Muscle layer of colon (tissue), 2 donors: ENCODE data around the gene TOR1AIP1.

Experiments used
- H3K27ac ChIP-seq: one replicate; pipeline ENCODE4 v1.7.0; 2013; ENCODE audit warnings: low read depth, mild to moderate bottlenecking, low read length, moderate library complexity
- H3K27me3 ChIP-seq, 2 donors: one replicate each; pipeline ENCODE4 v1.7.0; 2013; ENCODE audit warnings: low read length in 2 of 2, mild to moderate bottlenecking in 2 of 2; ENCODE audit not compliant: insufficient read depth in 2 of 2, control insufficient read depth in 1 of 2
- H3K36me3 ChIP-seq: one replicate; pipeline ENCODE4 v1.7.0; 2013; ENCODE audit warnings: mild to moderate bottlenecking, low read length; ENCODE audit not compliant: insufficient read depth
- H3K4me1 ChIP-seq: one replicate; pipeline ENCODE4 v1.7.0; 2013; ENCODE audit warnings: mild to moderate bottlenecking, low read length; ENCODE audit not compliant: insufficient read depth
- H3K4me3 ChIP-seq, 2 donors: one replicate each; pipeline ENCODE4 v1.7.0; 2013; ENCODE audit warnings: low read length in 2 of 2, low read depth in 1 of 2, mild to moderate bottlenecking in 1 of 2, moderate library complexity in 1 of 2
- H3K9ac ChIP-seq: one replicate; pipeline ENCODE4 v1.7.0; 2013; ENCODE audit warnings: low read length
- H3K9me3 ChIP-seq: one replicate; pipeline ENCODE4 v1.7.0; 2013; ENCODE audit warnings: mild to moderate bottlenecking, low read length
- donor health status: abdominal sarcoma.
- donor health status: Adenocarcinoma of cecum.

Gene TOR1AIP1

GRCh38 chr1:179883040-179883744 is 1.1 kb downstream of the TOR1AIP1 start:
- Histone ChIP-seq H3K27me3 (no peaks in the 10 kb centered on the region), H3K4me3 (peak overlapping the region; percentile 66 to 92), H3K4me1 (peaks cover 39% of the 10 kb centered on the region), H3K9ac (peak overlapping the region; percentile 64), H3K27ac (peak overlapping the region; percentile 77), H3K9me3 (no peaks in the 10 kb centered on the region), H3K36me3 (peaks cover 25% of the 10 kb centered on the region)

DNA sequence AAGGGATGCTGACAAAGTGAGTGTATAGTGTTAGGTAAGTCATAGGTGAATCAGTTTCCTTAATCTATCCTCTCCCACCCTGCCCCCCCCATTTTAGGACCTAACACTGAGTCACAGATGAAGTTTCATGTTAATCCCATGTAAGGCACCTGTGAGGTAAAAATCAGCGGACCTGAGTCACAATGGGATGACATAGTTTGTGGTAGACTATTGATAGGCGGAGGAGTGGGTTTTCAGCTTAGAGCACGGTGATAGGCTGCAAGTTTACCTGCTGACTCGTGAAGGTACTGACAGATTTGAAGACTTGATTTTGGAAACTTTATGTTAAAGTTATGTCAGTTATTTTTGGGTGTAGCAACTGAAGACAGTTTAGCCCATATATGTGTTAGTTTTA is 1.7 kb downstream of the TOR1AIP1 start:
- Histone ChIP-seq H3K4me1 (peaks cover 43% of the 10 kb centered on the region), H3K27ac (no peak overlapping the region)

GRCh38 chr1:179888071-179888470 is 6.0 kb downstream of the TOR1AIP1 start:
- H3K36me3 ChIP-seq, result peaks cover 46% of the 10 kb centered on the region
- H3K9ac ChIP-seq, result no peak overlapping the region

More for the DNA sequence above, 1.7 kb downstream of the TOR1AIP1 start:
- Histone ChIP-seq H3K36me3 (peaks cover 25% of the 10 kb centered on the region), H3K27me3 (no peaks in the 10 kb centered on the region), H3K9ac (peak overlapping the region; percentile 64), H3K9me3 (no peaks in the 10 kb centered on the region), H3K4me3 (peak overlapping the region; percentile 66 to 92)

GRCh38 chr1:179889589-179889988 is 7.5 kb downstream of the TOR1AIP1 start:
- no peaks in the 10 kb centered on the region for H3K9me3 ChIP-seq
- H3K27ac ChIP-seq, result no peak overlapping the region
- H3K4me1 ChIP-seq, result peaks cover 37% of the 10 kb centered on the region
- H3K27me3 ChIP-seq, result no peaks in the 10 kb centered on the region
- H3K4me3 ChIP-seq, result no peak overlapping the region
- peaks cover 52% of the 10 kb centered on the region for H3K36me3 ChIP-seq
- no peak overlapping the region for H3K9ac ChIP-seq

More at GRCh38 chr1:179888071-179888470, 6.0 kb downstream of the TOR1AIP1 start:
- peak overlapping the region in 1 of 2 donors; percentile 14 for H3K4me3 ChIP-seq
- no peak overlapping the region for H3K27ac ChIP-seq
- H3K9me3 ChIP-seq, result no peaks in the 10 kb centered on the region
- no peaks in the 10 kb centered on the region for H3K27me3 ChIP-seq
- peaks cover 42% of the 10 kb centered on the region for H3K4me1 ChIP-seq

DNA sequence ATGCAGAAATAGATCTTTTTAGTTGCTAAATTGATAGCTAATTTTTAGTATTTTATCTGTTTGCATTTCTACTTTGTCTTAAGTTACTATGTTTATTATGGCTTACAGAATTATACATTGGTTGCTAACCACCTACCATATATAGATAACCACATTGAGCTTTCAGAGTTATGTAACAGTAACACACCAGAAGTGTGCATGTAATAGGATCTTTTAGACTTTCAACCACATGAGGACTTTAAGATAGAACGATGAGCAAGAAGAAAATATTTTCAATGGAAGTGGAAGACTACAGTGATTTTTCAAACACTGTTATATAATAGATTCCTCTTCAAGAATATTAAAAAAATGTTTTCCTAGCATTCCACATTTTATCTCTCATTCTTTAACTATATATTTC is 28.8 kb downstream of the TOR1AIP1 start:
- H3K36me3 ChIP-seq, result peaks cover 51% of the 10 kb centered on the region
- H3K4me1 ChIP-seq, result no peaks in the 10 kb centered on the region
- H3K27ac ChIP-seq, result no peak overlapping the region
- H3K27me3 ChIP-seq, result no peaks in the 10 kb centered on the region
- no peak overlapping the region for H3K4me3 ChIP-seq
- no peaks in the 10 kb centered on the region for H3K9me3 ChIP-seq
- no peak overlapping the region for H3K9ac ChIP-seq

GRCh38 chr1:179911812-179912211 is 29.7 kb downstream of the TOR1AIP1 start:
- no peak overlapping the region for H3K9ac ChIP-seq
- H3K36me3 ChIP-seq, result peaks cover 52% of the 10 kb centered on the region
- no peak overlapping the region for H3K4me3 ChIP-seq
- H3K4me1 ChIP-seq, result no peaks in the 10 kb centered on the region
- no peaks in the 10 kb centered on the region for H3K27me3 ChIP-seq
- no peaks in the 10 kb centered on the region for H3K9me3 ChIP-seq
- H3K27ac ChIP-seq, result no peak overlapping the region

DNA sequence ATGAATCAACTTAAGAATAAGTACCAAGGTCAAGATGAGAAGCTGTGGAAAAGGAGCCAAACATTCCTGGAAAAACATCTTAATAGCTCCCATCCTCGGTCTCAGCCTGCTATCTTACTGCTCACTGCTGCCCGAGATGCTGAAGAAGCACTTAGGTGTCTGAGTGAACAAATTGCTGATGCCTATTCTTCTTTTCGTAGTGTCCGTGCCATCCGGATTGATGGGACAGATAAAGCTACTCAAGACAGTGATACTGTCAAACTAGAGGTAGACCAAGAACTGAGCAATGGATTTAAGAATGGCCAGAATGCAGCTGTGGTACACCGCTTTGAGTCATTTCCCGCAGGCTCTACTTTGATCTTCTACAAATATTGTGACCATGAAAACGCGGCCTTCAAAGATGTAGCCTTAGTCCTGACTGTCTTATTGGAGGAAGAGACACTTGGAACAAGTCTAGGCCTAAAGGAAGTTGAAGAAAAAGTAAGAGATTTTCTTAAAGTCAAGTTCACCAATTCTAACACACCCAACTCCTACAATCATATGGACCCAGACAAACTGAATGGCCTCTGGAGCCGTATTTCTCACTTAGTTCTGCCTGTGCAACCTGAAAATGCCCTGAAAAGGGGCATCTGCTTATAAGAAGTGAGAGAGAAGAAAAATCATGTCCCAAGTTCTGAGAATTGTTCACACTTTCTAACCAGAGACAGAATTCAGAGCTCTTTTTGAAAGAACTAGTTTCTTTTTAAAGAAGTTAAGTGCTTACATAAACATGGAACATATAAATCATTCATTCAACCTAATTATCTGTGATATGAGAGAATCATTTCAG is 35.7 kb downstream of the TOR1AIP1 start:
- no peak overlapping the region for H3K27ac ChIP-seq
- peaks cover 59% of the 10 kb centered on the region for H3K36me3 ChIP-seq
- no peaks in the 10 kb centered on the region for H3K9me3 ChIP-seq
- H3K9ac ChIP-seq, result no peak overlapping the region
- H3K4me3 ChIP-seq, result no peak overlapping the region
- no peaks in the 10 kb centered on the region for H3K4me1 ChIP-seq
- H3K27me3 ChIP-seq, result no peaks in the 10 kb centered on the region

DNA sequence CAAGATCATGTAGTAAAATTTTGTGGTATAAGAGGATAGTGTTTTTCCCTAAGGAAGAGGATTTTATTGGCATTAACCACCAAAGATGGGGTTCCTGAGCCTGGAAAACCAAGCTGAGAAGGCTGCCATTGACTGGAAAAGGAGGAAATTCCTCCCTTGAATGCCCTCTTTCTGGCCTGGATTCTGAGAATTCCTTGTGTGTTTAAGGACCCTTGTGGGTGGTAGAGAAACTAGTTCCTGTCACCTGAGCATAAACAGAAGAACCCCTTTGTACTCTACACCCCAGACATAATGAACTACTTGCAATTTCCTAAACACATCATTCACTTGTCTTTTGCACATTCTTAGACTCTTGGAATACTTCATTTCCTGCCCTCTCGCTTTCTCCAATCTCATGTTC is 39.4 kb downstream of the TOR1AIP1 start:
- Histone ChIP-seq H3K9ac (no peak overlapping the region), H3K4me1 (no peaks in the 10 kb centered on the region), H3K36me3 (peaks cover 35% of the 10 kb centered on the region), H3K27me3 (no peaks in the 10 kb centered on the region), H3K9me3 (no peaks in the 10 kb centered on the region), H3K27ac (no peak overlapping the region), H3K4me3 (no peak overlapping the region)

- no peak overlapping the region for H3K27ac ChIP-seq
- H3K4me1 ChIP-seq, result no peaks in the 10 kb centered on the region
- no peak overlapping the region for H3K9ac ChIP-seq
- H3K9me3 ChIP-seq, result no peaks in the 10 kb centered on the region
- H3K36me3 ChIP-seq, result peaks cover 34% of the 10 kb centered on the region
- no peak overlapping the region for H3K4me3 ChIP-seq
- H3K27me3 ChIP-seq, result no peaks in the 10 kb centered on the region
Observed at GRCh38 chr1:179921981-179922872, 40.1 kb downstream of the TOR1AIP1 start.

DNA sequence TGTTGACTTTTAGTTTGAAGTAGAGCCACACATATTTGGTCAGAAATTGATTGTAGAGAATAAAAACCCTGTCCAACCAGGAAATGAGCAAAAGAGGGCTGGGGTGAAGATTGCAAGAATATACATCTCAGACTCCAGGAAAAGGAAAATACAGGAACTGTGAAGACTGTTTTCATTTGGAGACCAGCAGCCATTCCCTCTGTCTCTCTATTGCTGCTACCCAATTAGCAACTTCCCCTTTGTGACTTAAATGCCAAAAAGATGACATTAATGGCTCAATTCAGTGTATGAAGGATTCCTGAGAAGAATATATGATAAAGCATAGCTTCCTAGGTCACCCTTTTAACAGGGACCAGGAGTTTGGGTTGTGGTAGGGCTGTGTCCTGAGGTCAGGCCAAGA is 40.9 kb downstream of the TOR1AIP1 start:
- no peaks in the 10 kb centered on the region for H3K9me3 ChIP-seq
- H3K27me3 ChIP-seq, result no peaks in the 10 kb centered on the region
- no peak overlapping the region for H3K27ac ChIP-seq
- H3K4me3 ChIP-seq, result no peak overlapping the region
- no peaks in the 10 kb centered on the region for H3K4me1 ChIP-seq
- peaks cover 26% of the 10 kb centered on the region for H3K36me3 ChIP-seq
- H3K9ac ChIP-seq, result no peak overlapping the region

DNA sequence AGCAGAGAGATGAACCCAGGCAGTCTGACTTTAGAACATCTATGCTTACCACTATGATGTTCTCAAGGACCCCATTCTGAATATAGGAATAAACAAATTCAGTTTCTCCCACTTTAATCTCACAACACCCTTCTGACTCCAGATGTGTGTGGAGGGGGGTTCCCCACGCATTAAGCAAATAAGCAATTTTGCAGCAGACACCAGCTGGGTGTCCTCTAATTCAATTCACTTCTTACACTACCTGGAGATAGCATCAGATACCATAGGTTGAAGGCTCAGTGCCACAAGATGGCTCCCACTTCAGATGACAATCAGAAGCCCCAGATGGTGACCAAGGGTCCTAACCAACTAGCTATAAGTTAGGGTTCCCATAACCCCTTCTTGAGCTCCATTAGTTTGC is 42.2 kb downstream of the TOR1AIP1 start:
- no peaks in the 10 kb centered on the region for H3K9me3 ChIP-seq
- H3K27ac ChIP-seq, result no peak overlapping the region
- no peak overlapping the region for H3K4me3 ChIP-seq
- no peaks in the 10 kb centered on the region for H3K4me1 ChIP-seq
- no peak overlapping the region for H3K9ac ChIP-seq
- no peaks in the 10 kb centered on the region for H3K27me3 ChIP-seq
- H3K36me3 ChIP-seq, result peaks cover 15% of the 10 kb centered on the region
